H9 (cell line): ENCODE results near the gene SKAP1. TPM values are rescaled to one million over a fixed set of nuclear protein-coding genes. Genes with fewer than 3 reads are reported as not detected.

ENCODE experiments used
- DNase-seq: peaks from one replicate; pipeline ENCODE4 v3.0.0-alpha.2; 2017
- H2AFZ ChIP-seq: one replicate; pipeline ENCODE4 v1.6.1; 2013; ENCODE audit warnings: mild to moderate bottlenecking, low read length, control low read depth, moderate library complexity
- H2AK5ac ChIP-seq: 2 replicates; pipeline ENCODE4 v1.6.1; 2013; ENCODE audit warnings: low read length, control low read depth, mixed read lengths; ENCODE audit not compliant: insufficient read length
- H2BK120ac ChIP-seq: one replicate; pipeline ENCODE4 v1.6.1; 2013; ENCODE audit warnings: low read depth, mild to moderate bottlenecking, low read length, control low read depth, inconsistent platforms; ENCODE audit not compliant: poor library complexity, severe bottlenecking
- H2BK12ac ChIP-seq: 2 replicates; pipeline ENCODE4 v1.6.1; 2013; ENCODE audit warnings: low read length, control low read depth, mixed read lengths, low read depth; ENCODE audit not compliant: insufficient read length
- H2BK15ac ChIP-seq: 2 replicates; pipeline ENCODE4 v1.6.1; 2013; ENCODE audit warnings: low read depth, low read length, control low read depth
- H2BK20ac ChIP-seq: one replicate; pipeline ENCODE4 v1.6.1; 2013; ENCODE audit warnings: low read depth, mild to moderate bottlenecking, low read length, control low read depth, inconsistent platforms; ENCODE audit not compliant: poor library complexity, severe bottlenecking
- H2BK5ac ChIP-seq: 2 replicates; pipeline ENCODE4 v1.6.1; 2013; ENCODE audit warnings: low read length, control low read depth, mixed read lengths; ENCODE audit not compliant: insufficient read length
- H3K14ac ChIP-seq: 2 replicates; pipeline ENCODE4 v1.6.1; 2013; ENCODE audit warnings: low read length, control low read depth; ENCODE audit not compliant: insufficient read depth
- H3K18ac ChIP-seq: 2 replicates; pipeline ENCODE4 v1.6.1; 2013; ENCODE audit warnings: low read depth, mild to moderate bottlenecking, mixed read lengths, low read length, control low read depth; ENCODE audit not compliant: insufficient read length
- H3K23ac ChIP-seq: 2 replicates; pipeline ENCODE4 v1.6.1; 2013; ENCODE audit warnings: low read length, control low read depth, mixed read lengths, low read depth; ENCODE audit not compliant: insufficient read length
- H3K23me2 ChIP-seq: 2 replicates; pipeline ENCODE4 v1.6.1; 2013; ENCODE audit warnings: low read depth, mild to moderate bottlenecking, mixed read lengths, low read length, control low read depth; ENCODE audit not compliant: insufficient read length, poor library complexity, severe bottlenecking
- H3K27ac ChIP-seq: 2 replicates; pipeline ENCODE4 v1.5.1; 2013; ENCODE audit warnings: low read length, control low read depth, mixed read lengths, low read depth; ENCODE audit not compliant: insufficient read length
- H3K27me3 ChIP-seq: 2 replicates; pipeline ENCODE4 v1.6.1; 2013; ENCODE audit warnings: low read length, control low read depth, inconsistent platforms; ENCODE audit not compliant: insufficient read depth
- H3K4ac ChIP-seq: 2 replicates; pipeline ENCODE4 v1.6.1; 2013; ENCODE audit warnings: low read depth, mild to moderate bottlenecking, control low read depth, inconsistent platforms, low read length, moderate library complexity
- H3K4me1 ChIP-seq: 2 replicates; pipeline ENCODE4 v1.6.1; 2013; ENCODE audit warnings: low read length, control low read depth, inconsistent platforms; ENCODE audit not compliant: insufficient read depth
- H3K4me2 ChIP-seq: 2 replicates; pipeline ENCODE4 v1.6.1; 2013; ENCODE audit warnings: low read length, control low read depth, mixed read lengths; ENCODE audit not compliant: insufficient read length, insufficient read depth
- H3K56ac ChIP-seq: 2 replicates; pipeline ENCODE4 v1.6.1; 2013; ENCODE audit warnings: low read depth, mild to moderate bottlenecking, mixed read lengths, low read length, control low read depth; ENCODE audit not compliant: insufficient read length
- H3K79me1 ChIP-seq: 2 replicates; pipeline ENCODE4 v1.6.1; 2013; ENCODE audit warnings: low read depth, mild to moderate bottlenecking, moderate library complexity, low read length, control low read depth, inconsistent platforms; ENCODE audit not compliant: insufficient read depth, poor library complexity, severe bottlenecking
- H3K79me2 ChIP-seq: 2 replicates; pipeline ENCODE4 v1.6.1; 2013; ENCODE audit warnings: low read length, control low read depth, inconsistent platforms; ENCODE audit not compliant: insufficient read depth
- H3K9ac ChIP-seq: 2 replicates; pipeline ENCODE4 v1.6.1; 2013; ENCODE audit warnings: low read length, control low read depth, mixed read lengths; ENCODE audit not compliant: insufficient read length; ENCODE audit errors: extremely low read depth
- H3K9me3 ChIP-seq: one replicate; pipeline ENCODE4 v1.6.1; 2013; ENCODE audit warnings: low read depth, low read length, inconsistent platforms; ENCODE audit not compliant: control insufficient read depth
- H3T11ph ChIP-seq: one replicate; pipeline ENCODE4 v1.6.1; 2013; ENCODE audit warnings: mild to moderate bottlenecking, low read length, control low read depth, inconsistent platforms
- H4K20me1 ChIP-seq: one replicate; pipeline ENCODE4 v1.6.1; 2013; ENCODE audit not compliant: control insufficient read depth, insufficient read length, insufficient read depth
- H4K5ac ChIP-seq: 2 replicates; pipeline ENCODE4 v1.6.1; 2013; ENCODE audit warnings: low read depth, mild to moderate bottlenecking, mixed read lengths, low read length, control low read depth; ENCODE audit not compliant: insufficient read length
- H4K8ac ChIP-seq: replicated peaks from 2 replicates; pipeline ENCODE4 v1.6.1; 2013; ENCODE audit warnings: low read length, control low read depth, mixed read lengths, low read depth; ENCODE audit not compliant: insufficient read length
- H4K91ac ChIP-seq: 2 replicates; pipeline ENCODE4 v1.6.1; 2013; ENCODE audit warnings: low read depth, mild to moderate bottlenecking, moderate library complexity, mixed read lengths, low read length, control low read depth; ENCODE audit not compliant: insufficient read length
- H3K27ac Mint-ChIP-seq, 3 experiments: 2 replicates in 2 of 3; 3 replicates in 1 of 3; pipeline ENCODE4 v1.8.0; 2020 to 2021; ENCODE audit warnings: mixed read lengths in 3 of 3, mild to moderate bottlenecking in 1 of 3, moderate library complexity in 1 of 3
- H3K27me3 Mint-ChIP-seq: 2 replicates; pipeline ENCODE4 v1.8.0; 2021; ENCODE audit warnings: low read depth, mild to moderate bottlenecking, moderate library complexity, mixed read lengths
- H3K36me3 Mint-ChIP-seq, 3 experiments: 2 replicates in 2 of 3; 3 replicates in 1 of 3; pipeline ENCODE4 v1.8.0; 2020 to 2021; ENCODE audit warnings: low read depth in 3 of 3, mixed read lengths in 3 of 3; ENCODE audit not compliant: insufficient read depth in 1 of 3
- H3K4me1 Mint-ChIP-seq, 2 experiments: 2 replicates each; pipeline ENCODE4 v1.8.0; 2020; ENCODE audit warnings: mixed read lengths in 2 of 2
- H3K4me3 Mint-ChIP-seq, 2 experiments: 2 replicates in 1 of 2; 3 replicates in 1 of 2; pipeline ENCODE4 v1.8.0; 2020 to 2021; ENCODE audit warnings: mild to moderate bottlenecking in 2 of 2, mixed read lengths in 2 of 2, moderate library complexity in 1 of 2
- H3K9me3 Mint-ChIP-seq, 2 experiments: 2 replicates in 1 of 2; 3 replicates in 1 of 2; pipeline ENCODE4 v1.8.0; 2020; ENCODE audit warnings: mild to moderate bottlenecking in 2 of 2, mixed read lengths in 2 of 2, moderate library complexity in 1 of 2
- whole genome bisulfite sequencing: extraction: QIAGEN DNeasy Blood & Tissue Kit; methylation state at CpG from one replicate; pipeline ENCODE4 v1.1.7; 2013; ENCODE audit warnings: missing lambda C conversion rate, low lambda C conversion rate, mixed read lengths; ENCODE audit not compliant: insufficient read length; ENCODE audit errors: extremely low coverage; 5-methylcytosine and 5-hydroxymethylcytosine counted together
- total RNA-seq: library from RNA; stranded (reverse); gene quantifications from 2 replicates; pipeline ENCODE4 v1.2.1, GENCODE V29; 2021
- TF ChIP-seq, protein P1 (sequence below): fragments of 200-600 bp; sonication (generic); conservative IDR thresholded peaks from 3 replicates; pipeline ENCODE4 v1.8.0; 2021; ENCODE audit warnings: antibody characterized with exemption, mild to moderate bottlenecking

Gene SKAP1
- total RNA-seq, 1 experiment from 2014 or later: not detected

DNA sequence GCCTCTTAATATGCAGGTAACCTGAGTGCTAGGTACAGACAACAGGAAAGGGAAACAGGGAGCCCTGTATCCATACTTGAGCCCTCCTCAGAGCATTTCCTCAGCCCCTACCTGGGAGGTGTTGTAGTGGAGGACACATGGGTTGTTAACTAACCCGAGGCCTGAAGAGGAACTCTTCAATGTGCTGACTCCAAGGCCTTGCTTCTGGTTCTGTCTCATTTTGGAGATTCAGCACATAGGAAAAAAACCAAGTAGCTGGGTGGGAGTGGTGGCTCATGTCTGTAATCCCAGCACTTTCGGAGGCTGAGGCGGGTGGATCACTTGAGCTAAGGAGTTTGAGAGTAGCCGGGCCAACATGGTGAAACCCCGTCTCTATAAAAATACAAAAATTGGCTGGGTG lies 297.6 kb downstream of the SKAP1 start:
- Histone ChIP-seq H3K79me2 (no peaks in the 10 kb centered on the region), H2BK5ac (no peak overlapping the region), H4K8ac (no peak overlapping the region), H4K20me1 (no peaks in the 10 kb centered on the region), H3K56ac (no peak overlapping the region), H3K23ac (no peak overlapping the region), H2BK20ac (no peak overlapping the region), H2AK5ac (no peak overlapping the region), H3K18ac (no peak overlapping the region), H3K27ac (no peak overlapping the region), H3K14ac (no peak overlapping the region), H3K9me3 (no peaks in the 10 kb centered on the region), H2AFZ (no peak overlapping the region), H2BK12ac (no peak overlapping the region), H4K91ac (no peak overlapping the region), H3K4me1 (no peaks in the 10 kb centered on the region), H2BK120ac (no peak overlapping the region), H2BK15ac (no peak overlapping the region), H3K23me2 (no peaks in the 10 kb centered on the region), H3K9ac (no peak overlapping the region), H3K27me3 (no peaks in the 10 kb centered on the region), H4K5ac (no peak overlapping the region), H3K79me1 (no peaks in the 10 kb centered on the region), H3T11ph (no peak overlapping the region), H3K4ac (no peak overlapping the region), H3K4me2 (no peak overlapping the region)
- WGBS: no CpG with 5 or more reads among the region's 5 CpGs
- TF ChIP-seq, protein P1, sequence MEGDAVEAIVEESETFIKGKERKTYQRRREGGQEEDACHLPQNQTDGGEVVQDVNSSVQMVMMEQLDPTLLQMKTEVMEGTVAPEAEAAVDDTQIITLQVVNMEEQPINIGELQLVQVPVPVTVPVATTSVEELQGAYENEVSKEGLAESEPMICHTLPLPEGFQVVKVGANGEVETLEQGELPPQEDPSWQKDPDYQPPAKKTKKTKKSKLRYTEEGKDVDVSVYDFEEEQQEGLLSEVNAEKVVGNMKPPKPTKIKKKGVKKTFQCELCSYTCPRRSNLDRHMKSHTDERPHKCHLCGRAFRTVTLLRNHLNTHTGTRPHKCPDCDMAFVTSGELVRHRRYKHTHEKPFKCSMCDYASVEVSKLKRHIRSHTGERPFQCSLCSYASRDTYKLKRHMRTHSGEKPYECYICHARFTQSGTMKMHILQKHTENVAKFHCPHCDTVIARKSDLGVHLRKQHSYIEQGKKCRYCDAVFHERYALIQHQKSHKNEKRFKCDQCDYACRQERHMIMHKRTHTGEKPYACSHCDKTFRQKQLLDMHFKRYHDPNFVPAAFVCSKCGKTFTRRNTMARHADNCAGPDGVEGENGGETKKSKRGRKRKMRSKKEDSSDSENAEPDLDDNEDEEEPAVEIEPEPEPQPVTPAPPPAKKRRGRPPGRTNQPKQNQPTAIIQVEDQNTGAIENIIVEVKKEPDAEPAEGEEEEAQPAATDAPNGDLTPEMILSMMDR: no peak
- Mint-ChIP-seq H3K27me3 (peaks cover 2% of the 10 kb centered on the region), H3K4me3 (no peak overlapping the region), H3K27ac (no peak overlapping the region), H3K36me3 (no peaks in the 10 kb centered on the region), H3K4me1 (peaks cover 9 to 16% of the 10 kb centered on the region in 2 experiments), H3K9me3 (no peaks in the 10 kb centered on the region; a peak in 1 of 5 replicates)
- no peak for DNase-seq
